Activated CD4-positive, alpha-beta memory T cell treated with anti-CD3 and anti-CD28 coated beads for 36 hours (primary cell): ENCODE data around the gene RNF207. TPM values are rescaled to one million over a fixed set of nuclear protein-coding genes. Genes with fewer than 3 reads are reported as not detected.
"Not testable (repeated sequence)": the region's sequence is repeated elsewhere in the genome, so short reads cannot be mapped to it uniquely, and the experiment has no call there.

Experiments used
- CTCF ChIA-PET: fragments of 350-600 bp; sonication (Branson Sonifier 250); formaldehyde crosslinking; loops from one replicate; lab custom pipeline; 2021; ENCODE audit warnings: antibody characterized with exemption, inconsistent platforms; lab: Charles Lee
- POLR2A ChIA-PET: fragments of 350-600 bp; sonication (Branson Sonifier 250); formaldehyde crosslinking; loops from one replicate; lab custom pipeline; 2021; ENCODE audit warnings: antibody characterized with exemption; lab: Charles Lee
- DNase-seq: peaks from one replicate; pipeline ENCODE4 v3.0.0-alpha.2; 2020
- H3K27ac Mint-ChIP-seq: one replicate; pipeline ENCODE4 v1.8.0; 2021; ENCODE audit warnings: mixed read lengths
- H3K27me3 Mint-ChIP-seq: one replicate; pipeline ENCODE4 v1.8.0; 2021; ENCODE audit warnings: mixed read lengths
- H3K36me3 Mint-ChIP-seq: one replicate; pipeline ENCODE4 v1.8.0; 2021; ENCODE audit warnings: mixed read lengths
- H3K4me1 Mint-ChIP-seq: one replicate; pipeline ENCODE4 v1.8.0; 2021; ENCODE audit warnings: low read depth, mixed read lengths
- H3K4me3 Mint-ChIP-seq: one replicate; pipeline ENCODE4 v1.8.0; 2021; ENCODE audit warnings: mild to moderate bottlenecking, mixed read lengths
- H3K9me3 Mint-ChIP-seq: one replicate; pipeline ENCODE4 v1.8.0; 2021; ENCODE audit warnings: mixed read lengths
- intact Hi-C: fragments of 100-400 bp; cut with micrococcal nuclease; formaldehyde crosslinking; loops from one replicate; pipeline ENCODE4 v1.15.1; 2023
- total RNA-seq, 2 experiments: library from RNA; stranded (reverse); gene quantifications; one replicate each; pipeline ENCODE4 v1.2.3, GENCODE V29; 2021

The RNF207 gene
- total RNA-seq, 2 experiments from 2014 or later = 14.7 to 18.4 TPM

GRCh38 chr1:6207921-6208320 lies 2.0 kb downstream of the RNF207 start:
- intact Hi-C loops = loop anchor here (2.0 kb wide), 1 partner anchor 37 kb away; the partner anchor contains the start of gene HES3
- no peak for DNase-seq
- Mint-ChIP-seq H3K27me3 (peaks cover 13% of the 10 kb centered on the region), H3K27ac (no peak overlapping the region), H3K4me3 (no peak overlapping the region), H3K36me3 (peaks cover 4% of the 10 kb centered on the region), H3K9me3 (no peaks in the 10 kb centered on the region), H3K4me1 (peaks cover 14% of the 10 kb centered on the region)
- ChIA-PET POLR2A (no interaction called here), CTCF (interaction anchor here (0.7 to 2.0 kb wide), 5 partner anchors 14 to 40 kb away, joined by 3 to 12 read pairs (median 3); partner anchors contain the start of gene HES3)

DNA sequence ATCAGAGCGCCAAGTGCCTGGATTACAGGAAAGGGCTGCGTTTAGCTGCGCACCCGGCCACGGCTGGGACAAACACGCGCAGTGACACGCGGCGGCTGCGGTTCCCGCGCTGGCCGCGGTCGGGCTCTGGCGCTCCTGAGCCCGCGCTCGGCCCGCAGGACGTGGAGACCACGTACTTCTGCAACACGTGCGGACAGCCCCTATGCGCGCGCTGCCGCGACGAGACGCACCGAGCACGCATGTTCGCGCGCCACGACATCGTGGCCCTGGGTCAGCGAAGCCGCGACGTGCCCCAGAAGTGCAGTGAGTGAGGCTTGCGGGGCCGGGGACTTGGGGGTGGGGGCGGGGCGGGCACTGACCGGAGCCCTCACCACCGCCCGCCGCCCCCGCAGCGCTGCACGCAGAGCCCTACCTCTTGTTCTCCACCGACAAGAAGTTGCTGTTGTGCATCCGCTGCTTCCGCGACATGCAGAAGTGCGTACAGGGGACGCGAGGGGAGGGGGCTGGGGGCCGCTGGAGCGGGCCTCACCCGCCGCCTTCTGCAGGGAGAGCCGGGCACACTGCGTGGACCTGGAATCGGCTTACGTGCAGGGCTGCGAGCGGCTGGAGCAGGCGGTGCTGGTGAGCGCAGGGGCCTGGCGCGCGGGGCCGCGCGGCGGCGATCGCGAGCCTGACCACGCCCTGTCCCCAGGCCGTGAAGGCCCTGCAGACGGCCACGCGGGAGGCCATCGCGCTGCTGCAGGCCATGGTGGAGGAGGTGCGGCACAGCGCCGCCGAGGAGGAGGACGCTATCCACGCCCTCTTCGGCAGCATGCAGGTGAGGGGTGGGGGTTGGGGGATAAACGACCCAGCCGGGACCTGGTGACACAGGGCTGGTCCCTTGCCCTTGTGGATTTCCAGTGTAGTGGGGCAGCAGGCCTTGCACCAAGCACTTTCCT lies 3.1 kb downstream of the RNF207 start:
- peak overlapping the region; percentile 51 for H3K4me3 Mint-ChIP-seq
- peaks cover 14% of the 10 kb centered on the region for H3K4me1 Mint-ChIP-seq
- POLR2A ChIA-PET = interaction anchor here (1.1 kb wide), 1 partner anchor 26 kb away, joined by 3 read pairs; the partner anchor contains the start of gene ICMT
- H3K27me3 Mint-ChIP-seq = peaks cover 13% of the 10 kb centered on the region
- peak; percentile 42 for DNase-seq
- H3K9me3 Mint-ChIP-seq = no peaks in the 10 kb centered on the region
- CTCF ChIA-PET = interaction anchor here (0.7 to 1.4 kb wide), 4 partner anchors 9 to 39 kb away, joined by 3 to 5 read pairs (median 3); no protein-coding TSS in a partner anchor
- H3K27ac Mint-ChIP-seq = no peak overlapping the region
- H3K36me3 Mint-ChIP-seq = peaks cover 5% of the 10 kb centered on the region
- intact Hi-C loops = loop anchor here (2.0 kb wide), 1 partner anchor 36 kb away; the partner anchor contains the start of gene HES3

DNA sequence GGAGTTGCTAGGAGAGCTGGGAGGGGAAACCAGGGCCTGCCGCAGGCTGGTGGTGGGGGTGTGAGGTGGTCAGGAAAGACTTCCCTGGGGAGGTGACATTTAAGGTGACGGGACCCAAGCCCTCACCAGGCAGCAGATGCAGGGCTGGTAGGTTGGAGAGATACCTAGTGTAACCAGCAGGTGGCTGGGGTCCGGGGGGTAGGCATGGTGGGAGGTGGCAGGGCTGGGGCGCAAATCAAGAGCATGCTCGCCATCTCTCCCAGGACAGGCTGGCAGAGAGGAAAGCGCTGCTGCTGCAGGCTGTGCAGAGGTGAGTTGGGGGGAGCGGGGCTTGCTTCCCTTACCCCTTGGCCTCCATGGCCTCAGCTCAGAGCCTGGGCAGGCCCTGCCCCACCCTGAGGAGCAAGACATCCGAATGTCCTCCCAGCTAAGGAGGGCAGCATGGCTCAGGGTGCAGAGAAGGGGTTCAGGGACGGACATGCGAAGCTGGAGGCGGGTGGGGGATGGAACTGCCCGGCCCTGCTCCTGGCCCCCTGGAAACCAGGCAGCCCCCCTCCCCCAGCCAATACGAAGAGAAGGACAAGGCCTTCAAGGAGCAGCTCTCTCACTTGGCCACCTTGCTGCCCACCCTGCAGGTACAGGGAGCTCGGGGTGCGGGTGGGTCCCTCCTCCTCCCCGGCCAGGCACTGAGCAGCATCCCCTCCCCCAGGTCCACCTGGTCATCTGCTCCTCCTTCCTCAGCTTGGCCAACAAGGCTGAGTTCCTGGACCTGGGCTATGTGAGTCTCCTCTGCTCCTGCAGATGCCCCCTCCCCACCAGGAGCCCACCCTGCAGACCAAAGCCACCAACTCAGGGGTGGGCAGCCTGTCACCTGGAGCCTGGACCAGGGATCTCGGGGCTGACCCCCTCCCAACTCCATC lies 4.0 kb downstream of the RNF207 start:
- Mint-ChIP-seq H3K4me3 (peak overlapping the region; percentile 3), H3K27me3 (peaks cover 13% of the 10 kb centered on the region), H3K27ac (no peak overlapping the region), H3K9me3 (no peaks in the 10 kb centered on the region), H3K36me3 (peaks cover 5% of the 10 kb centered on the region), H3K4me1 (peaks cover 11% of the 10 kb centered on the region)
- CTCF ChIA-PET = interaction anchor here (0.9 to 1.4 kb wide), 2 partner anchors 10 to 29 kb away, joined by 3 read pairs; no protein-coding TSS in a partner anchor
- intact Hi-C loops = loop anchor here (2.0 kb wide), 1 partner anchor 35 kb away; the partner anchor contains the start of gene HES3
- peak; percentile 38 for DNase-seq
- POLR2A ChIA-PET = interaction anchor here (1.1 kb wide), 1 partner anchor 25 kb away, joined by 3 read pairs; the partner anchor contains the start of gene ICMT

DNA sequence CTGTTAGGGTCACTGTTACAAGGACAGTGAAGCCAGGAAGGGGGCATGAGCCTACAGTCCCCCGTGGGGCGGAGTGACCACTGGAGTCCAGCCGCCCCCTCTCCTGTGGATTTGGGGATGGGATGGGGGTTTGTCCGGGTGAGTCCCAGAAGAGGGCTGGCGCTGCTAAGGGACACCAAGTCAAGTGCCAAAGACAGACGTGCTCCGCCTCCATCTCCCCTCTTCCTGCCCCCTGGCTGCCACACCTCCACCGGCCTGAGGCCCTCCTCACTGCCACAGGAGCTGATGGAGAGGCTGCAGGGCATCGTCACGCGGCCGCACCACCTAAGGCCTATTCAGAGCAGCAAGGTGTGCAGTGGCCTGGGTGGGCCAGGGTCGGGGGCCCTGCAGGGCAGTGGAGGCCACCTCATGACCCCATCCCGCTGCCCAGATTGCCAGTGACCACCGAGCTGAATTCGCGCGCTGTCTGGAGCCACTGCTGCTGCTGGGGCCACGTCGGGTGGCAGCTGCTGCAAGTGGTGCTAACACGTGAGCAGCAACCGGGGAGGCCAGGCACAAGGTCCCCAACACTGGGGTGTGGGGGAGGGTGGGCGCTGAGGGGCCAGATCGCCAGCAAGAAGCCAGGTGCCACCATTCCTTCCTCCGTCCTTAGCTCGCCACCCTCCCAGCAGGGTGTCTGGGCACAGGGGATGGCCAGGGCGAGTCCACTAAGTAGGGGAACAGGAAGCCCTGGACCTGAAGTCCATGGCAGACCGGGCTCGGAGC lies 4.9 kb downstream of the RNF207 start:
- CTCF ChIA-PET = interaction anchor here (0.9 kb wide), 1 partner anchor 28 kb away, joined by 3 read pairs; no protein-coding TSS in a partner anchor
- Mint-ChIP-seq H3K36me3 (peaks cover 5% of the 10 kb centered on the region), H3K27me3 (peaks cover 13% of the 10 kb centered on the region), H3K27ac (no peak overlapping the region), H3K4me1 (peaks cover 8% of the 10 kb centered on the region), H3K4me3 (no peak overlapping the region), H3K9me3 (no peaks in the 10 kb centered on the region)
- no peak for DNase-seq
- intact Hi-C loops = no loop called here
- POLR2A ChIA-PET = interaction anchor here (1.1 kb wide), 1 partner anchor 25 kb away, joined by 3 read pairs; the partner anchor contains the start of gene ICMT

DNA sequence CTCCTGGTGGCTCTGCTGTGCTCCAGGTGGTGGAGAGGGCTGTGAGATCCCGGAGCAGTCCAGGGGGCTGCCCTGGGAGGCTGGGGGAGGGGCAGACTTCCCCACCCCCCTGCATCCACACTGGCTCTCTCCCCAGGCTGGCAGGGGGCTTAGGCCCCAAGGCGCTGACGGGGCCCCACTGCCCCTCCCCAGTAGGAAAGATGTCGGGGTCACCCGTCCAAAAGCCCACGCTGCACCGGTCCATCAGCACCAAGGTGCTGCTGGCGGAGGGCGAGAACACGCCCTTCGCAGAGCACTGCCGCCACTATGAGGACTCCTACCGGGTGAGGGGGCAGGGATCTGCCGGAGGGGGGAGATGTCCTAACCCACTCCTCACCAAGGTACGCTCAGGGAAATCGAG lies 5.8 kb downstream of the RNF207 start:
- CTCF ChIA-PET = interaction anchor here (1.1 kb wide), 1 partner anchor 12 kb away, joined by 3 read pairs; the partner anchor contains the start of gene RPL22
- DNase-seq = no peak
- no peak overlapping the region for H3K4me3 Mint-ChIP-seq
- H3K27ac Mint-ChIP-seq = no peak overlapping the region
- POLR2A ChIA-PET = no interaction called here
- intact Hi-C loops = no loop called here
- H3K9me3 Mint-ChIP-seq = no peaks in the 10 kb centered on the region
- peaks cover 8% of the 10 kb centered on the region for H3K4me1 Mint-ChIP-seq
- H3K27me3 Mint-ChIP-seq = peaks cover 13% of the 10 kb centered on the region
- peaks cover 7% of the 10 kb centered on the region for H3K36me3 Mint-ChIP-seq

DNA sequence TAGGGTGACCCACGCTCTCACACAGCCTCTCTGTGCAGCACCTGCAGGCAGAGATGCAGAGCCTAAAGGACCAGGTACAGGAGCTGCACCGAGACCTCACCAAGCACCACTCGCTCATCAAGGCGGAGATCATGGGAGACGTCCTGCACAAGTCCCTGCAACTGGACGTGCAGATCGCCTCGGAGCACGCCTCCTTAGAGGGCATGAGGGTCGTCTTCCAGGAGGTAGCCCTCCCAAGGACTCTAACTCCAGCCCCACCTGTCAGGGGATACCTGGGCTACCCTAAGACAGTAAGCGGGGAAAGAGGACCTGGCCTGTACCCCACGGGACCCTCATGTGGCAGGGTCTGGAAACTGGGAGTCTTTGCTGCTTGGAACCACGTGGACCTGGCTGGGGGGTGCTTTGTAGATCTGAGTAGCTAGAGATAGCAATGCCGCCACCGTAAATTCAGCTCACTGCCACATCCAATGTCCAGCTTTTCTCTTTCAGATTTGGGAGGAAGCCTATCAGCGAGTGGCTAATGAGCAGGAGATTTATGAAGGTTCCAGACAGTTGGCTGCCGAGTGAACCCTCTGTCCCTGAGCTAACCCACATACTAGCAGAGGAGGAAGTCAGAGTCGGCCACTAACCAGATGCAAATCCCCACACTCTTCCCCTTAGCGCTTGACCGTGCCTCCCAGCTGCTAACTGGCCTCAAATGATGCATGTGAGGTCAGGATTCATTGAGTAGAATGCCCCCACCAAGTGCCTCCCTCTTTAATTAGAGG lies 6.5 kb downstream of the RNF207 start:
- intact Hi-C loops = no loop called here
- H3K27ac Mint-ChIP-seq = no peak overlapping the region
- CTCF ChIA-PET = interaction anchor here (1.1 to 1.2 kb wide), 2 partner anchors 13 to 33 kb away, joined by 3 to 4 read pairs; partner anchors contain the start of gene RPL22
- no peaks in the 10 kb centered on the region for H3K9me3 Mint-ChIP-seq
- no peak for DNase-seq
- H3K4me3 Mint-ChIP-seq = no peak overlapping the region
- POLR2A ChIA-PET = interaction anchor here (1.2 kb wide), 1 partner anchor 13 kb away, joined by 3 read pairs; no protein-coding TSS in a partner anchor
- peaks cover 7% of the 10 kb centered on the region for H3K36me3 Mint-ChIP-seq
- peaks cover 10% of the 10 kb centered on the region for H3K27me3 Mint-ChIP-seq
- peaks cover 5% of the 10 kb centered on the region for H3K4me1 Mint-ChIP-seq

DNA sequence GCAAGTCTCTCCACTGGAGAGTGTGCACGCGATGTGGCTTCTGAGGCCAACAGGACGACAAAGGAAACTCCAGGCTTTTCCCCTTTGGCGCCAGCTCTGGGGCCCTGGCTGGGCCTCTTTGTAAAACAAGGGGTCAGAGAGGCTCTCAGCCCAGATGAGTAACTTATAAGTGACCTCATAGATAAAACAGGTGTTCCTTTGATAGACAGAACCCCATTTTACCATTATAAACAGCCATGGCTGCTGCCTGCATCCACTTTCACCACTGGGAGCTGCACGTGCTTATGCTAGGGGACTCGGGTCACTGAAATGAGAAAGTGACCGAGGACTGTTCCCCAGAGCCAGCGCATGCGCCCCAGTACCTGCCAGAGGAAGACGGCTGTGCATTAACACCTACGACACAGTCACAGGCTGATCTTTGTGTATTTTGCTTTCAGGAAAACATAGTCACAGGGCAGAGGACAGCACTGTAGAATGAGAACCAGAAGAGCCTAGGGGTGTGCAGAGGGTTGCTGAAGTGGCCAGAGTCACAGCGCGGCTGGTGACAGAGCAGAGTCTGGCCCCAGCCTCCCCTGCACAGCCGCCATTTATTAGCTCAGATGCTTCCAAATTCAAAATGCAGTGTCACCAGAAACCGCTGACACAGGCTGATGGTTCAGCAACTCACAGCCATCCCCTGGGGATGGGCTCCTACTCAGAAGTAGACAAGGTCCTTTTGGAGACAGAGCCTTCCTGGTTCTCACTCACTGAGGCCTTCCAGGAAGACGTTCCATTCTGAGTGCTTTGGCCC lies 12.7 kb downstream of the RNF207 start:
- Mint-ChIP-seq H3K4me1 (no peaks in the 10 kb centered on the region), H3K9me3 (no peaks in the 10 kb centered on the region), H3K36me3 (peaks cover 16% of the 10 kb centered on the region), H3K27me3 (no peaks in the 10 kb centered on the region), H3K4me3 (no peak overlapping the region), H3K27ac (no peak overlapping the region)
- no peak for DNase-seq
- CTCF ChIA-PET = interaction anchor here (1.2 kb wide), 1 partner anchor 28 kb away, joined by 3 read pairs; no protein-coding TSS in a partner anchor
- intact Hi-C loops = no loop called here
- POLR2A ChIA-PET = interaction anchor here (0.9 to 1.0 kb wide), 2 partner anchors 13 to 17 kb away, joined by 3 to 4 read pairs; partner anchors contain the start of gene ICMT

DNA sequence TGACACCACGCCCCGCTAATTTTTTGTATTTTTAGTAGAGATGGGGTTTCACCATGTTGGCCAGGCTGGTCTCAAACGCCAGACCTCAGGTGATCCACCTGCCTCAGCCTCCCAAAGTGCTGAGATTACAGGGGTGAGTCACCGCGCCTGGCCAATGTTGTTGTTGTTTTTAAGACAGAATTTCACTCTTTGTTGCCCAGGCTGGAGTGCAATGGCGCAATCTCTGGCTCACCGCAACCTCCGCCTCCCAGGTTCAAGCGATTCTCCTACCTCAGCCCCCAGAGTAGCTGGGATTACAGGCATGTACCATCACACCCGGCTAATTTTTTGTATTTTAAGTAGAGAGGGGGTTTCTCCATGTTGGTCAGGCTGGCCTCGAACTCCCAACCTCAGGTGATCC lies 13.7 kb downstream of the RNF207 start:
- H3K36me3 Mint-ChIP-seq = peaks cover 20% of the 10 kb centered on the region
- POLR2A ChIA-PET, CTCF ChIA-PET, intact Hi-C loops, H3K27ac Mint-ChIP-seq, H3K4me3 Mint-ChIP-seq, DNase-seq, H3K27me3 Mint-ChIP-seq, H3K9me3 Mint-ChIP-seq, H3K4me1 Mint-ChIP-seq: not testable (repeated sequence)

GRCh38 chr1:6220236-6220635 lies 14.3 kb downstream of the RNF207 start:
- peaks cover 20% of the 10 kb centered on the region for H3K36me3 Mint-ChIP-seq
- CTCF ChIA-PET = interaction anchor here (0.8 to 1.1 kb wide), 2 partner anchors 16 to 203 kb away, joined by 3 read pairs; no protein-coding TSS in a partner anchor
- H3K4me1 Mint-ChIP-seq = no peaks in the 10 kb centered on the region
- no peaks in the 10 kb centered on the region for H3K9me3 Mint-ChIP-seq
- DNase-seq = no peak
- no peak overlapping the region for H3K4me3 Mint-ChIP-seq
- H3K27me3 Mint-ChIP-seq = no peaks in the 10 kb centered on the region
- H3K27ac Mint-ChIP-seq = no peak overlapping the region
- POLR2A ChIA-PET = no interaction called here
- intact Hi-C loops = no loop called here
